ENCODE measurements around the gene HELZ. TPM values are rescaled to one million over a fixed set of nuclear protein-coding genes. Genes with fewer than 3 reads are reported as not detected.
"Not testable (repeated sequence)": the region's sequence is repeated elsewhere in the genome, so short reads cannot be mapped to it uniquely, and the experiment has no call there.

The HELZ gene
- total RNA-seq, 1 experiment from 2014 or later: 31.3 TPM

DNA sequence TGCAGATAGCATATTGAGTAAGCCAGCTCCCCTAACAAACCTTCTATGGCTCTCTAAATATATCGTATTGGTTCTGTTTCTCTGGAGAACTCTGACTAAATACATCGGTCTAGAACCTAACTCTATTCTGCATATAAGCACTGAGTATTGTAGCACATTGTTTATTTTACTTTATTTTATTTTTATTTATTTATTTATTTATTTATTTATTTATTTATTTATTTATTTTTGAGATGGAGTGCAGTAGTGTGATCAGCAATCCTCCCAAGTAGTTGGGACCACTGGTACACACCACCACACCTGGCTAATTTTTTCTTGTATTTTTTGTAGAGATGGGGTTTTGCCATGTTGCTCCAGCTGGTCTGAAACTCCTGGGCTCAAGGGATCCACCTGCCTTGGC, 28.9 kb upstream of the HELZ start:
- Histone ChIP-seq H3K4me3 (ENCODE audit: low read length) (no peak overlapping the region), H3K36me3 (ENCODE audit: low read depth, low read length) (no peaks in the 10 kb centered on the region), H3K27me3 (ENCODE audit: low read length) (no peaks in the 10 kb centered on the region), H3F3A (ENCODE audit: low read length, unreplicated experiment) (no peaks in the 10 kb centered on the region), H3K9ac (ENCODE audit: low read length) (no peak overlapping the region), H3K4me1 (ENCODE audit: insufficient read depth, low read length) (no peaks in the 10 kb centered on the region), H3K4me2 (ENCODE audit: low read length) (no peak overlapping the region), H3K9me3 (ENCODE audit: low read length) (no peaks in the 10 kb centered on the region), H2AFZ (ENCODE audit: low read length) (no peak overlapping the region), H3K79me2 (ENCODE audit: low read length) (no peaks in the 10 kb centered on the region), H3K9me2 (replicated peaks; ENCODE audit: low read length) (no peaks in the 10 kb centered on the region), H3K27ac (ENCODE audit: low read length) (no peak overlapping the region), H4K20me1 (ENCODE audit: low read length) (no peaks in the 10 kb centered on the region)
- TF ChIP-seq EZH2 (IDR thresholded peaks at IDR 0.05; ENCODE audit: low read length, unreplicated experiment): no peak
- TF ChIP-seq EZH2phosphoT487 (IDR thresholded peaks at IDR 0.05; ENCODE audit: borderline replicate concordance, low read length): no peak
- TF ChIP-seq, protein P1, sequence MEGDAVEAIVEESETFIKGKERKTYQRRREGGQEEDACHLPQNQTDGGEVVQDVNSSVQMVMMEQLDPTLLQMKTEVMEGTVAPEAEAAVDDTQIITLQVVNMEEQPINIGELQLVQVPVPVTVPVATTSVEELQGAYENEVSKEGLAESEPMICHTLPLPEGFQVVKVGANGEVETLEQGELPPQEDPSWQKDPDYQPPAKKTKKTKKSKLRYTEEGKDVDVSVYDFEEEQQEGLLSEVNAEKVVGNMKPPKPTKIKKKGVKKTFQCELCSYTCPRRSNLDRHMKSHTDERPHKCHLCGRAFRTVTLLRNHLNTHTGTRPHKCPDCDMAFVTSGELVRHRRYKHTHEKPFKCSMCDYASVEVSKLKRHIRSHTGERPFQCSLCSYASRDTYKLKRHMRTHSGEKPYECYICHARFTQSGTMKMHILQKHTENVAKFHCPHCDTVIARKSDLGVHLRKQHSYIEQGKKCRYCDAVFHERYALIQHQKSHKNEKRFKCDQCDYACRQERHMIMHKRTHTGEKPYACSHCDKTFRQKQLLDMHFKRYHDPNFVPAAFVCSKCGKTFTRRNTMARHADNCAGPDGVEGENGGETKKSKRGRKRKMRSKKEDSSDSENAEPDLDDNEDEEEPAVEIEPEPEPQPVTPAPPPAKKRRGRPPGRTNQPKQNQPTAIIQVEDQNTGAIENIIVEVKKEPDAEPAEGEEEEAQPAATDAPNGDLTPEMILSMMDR (conservative IDR thresholded peaks at IDR 0.05; ENCODE audit: low read depth, low read length): no peak
- intact Hi-C loops (cut with micrococcal nuclease): no loop called here
- DNase-seq: no peak
- CTCF ChIA-PET: no interaction called here
- ATAC-seq: no peak
- POLR2A ChIA-PET (ENCODE audit: unreplicated experiment): no interaction called here
- no TSS peak for BruUV-seq (replicated peaks)

DNA sequence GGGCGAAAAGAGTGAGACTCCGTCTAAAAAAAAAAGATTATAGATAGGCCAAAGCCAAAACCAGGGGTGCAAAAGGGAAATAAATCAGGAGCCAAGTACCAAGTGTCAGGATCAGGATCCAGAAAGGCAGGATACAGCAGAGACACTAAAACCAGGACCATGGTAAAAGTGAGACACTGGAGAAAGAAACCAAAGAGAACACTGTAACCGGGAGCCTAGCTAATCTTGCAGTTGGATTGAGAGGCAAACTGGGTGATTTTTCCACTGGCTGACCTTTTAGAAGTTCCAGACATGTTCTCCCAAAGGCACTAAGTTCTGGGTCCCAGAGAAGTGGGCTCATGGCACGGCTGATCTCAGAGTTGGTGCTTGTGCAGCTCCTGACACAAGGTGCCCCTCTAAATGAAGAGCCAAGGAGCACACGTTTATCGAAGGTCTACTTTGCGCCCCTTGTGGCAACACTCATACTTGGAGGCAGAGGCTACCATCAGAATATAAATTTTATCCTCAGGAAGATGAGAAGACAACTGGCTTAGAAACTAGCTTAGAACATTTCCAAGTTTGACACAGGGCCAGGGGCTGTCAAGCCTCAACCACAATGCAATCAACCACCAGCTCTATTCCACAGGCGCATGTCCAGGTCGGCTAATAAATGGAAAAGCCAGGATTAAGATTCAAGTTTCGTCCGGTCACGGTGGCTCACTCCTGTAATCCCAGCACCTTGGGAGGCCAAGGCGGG, 27.5 kb upstream of the HELZ start:
- intact Hi-C loops (cut with micrococcal nuclease): no loop called here
- Histone ChIP-seq H3K36me3 (ENCODE audit: low read depth, low read length) (no peaks in the 10 kb centered on the region), H3K4me3 (ENCODE audit: low read length) (no peak overlapping the region), H3K4me2 (ENCODE audit: low read length) (no peak overlapping the region), H3K4me1 (ENCODE audit: insufficient read depth, low read length) (no peaks in the 10 kb centered on the region), H3K27me3 (ENCODE audit: low read length) (no peaks in the 10 kb centered on the region), H3K9ac (ENCODE audit: low read length) (no peak overlapping the region), H3K9me3 (ENCODE audit: low read length) (no peaks in the 10 kb centered on the region), H3K27ac (ENCODE audit: low read length) (no peak overlapping the region), H2AFZ (ENCODE audit: low read length) (no peak overlapping the region), H3K79me2 (ENCODE audit: low read length) (no peaks in the 10 kb centered on the region), H3F3A (ENCODE audit: low read length, unreplicated experiment) (no peaks in the 10 kb centered on the region), H3K9me2 (replicated peaks; ENCODE audit: low read length) (no peaks in the 10 kb centered on the region), H4K20me1 (ENCODE audit: low read length) (no peaks in the 10 kb centered on the region)
- DNase-seq (no peak), ATAC-seq (no peak)
- ChIA-PET POLR2A (ENCODE audit: unreplicated experiment) (no interaction called here), CTCF (no interaction called here)
- TF ChIP-seq EZH2phosphoT487 (IDR thresholded peaks at IDR 0.05; ENCODE audit: borderline replicate concordance, low read length): no peak
- TF ChIP-seq EZH2 (IDR thresholded peaks at IDR 0.05; ENCODE audit: low read length, unreplicated experiment): no peak
- TF ChIP-seq, protein P1 (conservative IDR thresholded peaks at IDR 0.05; ENCODE audit: low read depth, low read length): 0 out of 2 replicates have a peak, but pooled peaks have one; percentile 19
- no TSS peak for BruUV-seq (replicated peaks)

DNA sequence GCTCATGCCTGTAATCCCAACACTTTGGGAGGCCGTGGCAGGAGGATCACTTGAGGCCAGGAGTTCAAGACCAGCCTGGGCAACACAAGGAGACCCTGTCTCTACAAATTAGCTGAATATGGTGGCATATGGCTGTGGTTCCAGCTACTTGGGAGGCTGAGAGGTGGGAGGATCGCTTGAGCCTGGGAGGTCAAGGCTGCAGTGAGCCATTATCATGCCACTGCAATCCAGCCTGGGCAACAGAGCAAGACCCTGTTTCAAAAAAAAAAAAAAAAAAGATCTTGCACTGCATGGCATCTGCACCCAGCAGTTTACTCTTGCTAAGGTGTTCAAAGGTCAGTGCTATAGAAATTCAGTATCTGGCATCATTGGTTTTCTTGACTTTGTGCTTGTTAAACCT, 26.2 kb upstream of the HELZ start:
- H3K4me3 ChIP-seq (ENCODE audit: low read length); H2AFZ ChIP-seq (ENCODE audit: low read length); H3K9me3 ChIP-seq (ENCODE audit: low read length); H3K79me2 ChIP-seq (ENCODE audit: low read length); H4K20me1 ChIP-seq (ENCODE audit: low read length); H3K27me3 ChIP-seq (ENCODE audit: low read length); H3K9ac ChIP-seq (ENCODE audit: low read length); DNase-seq; H3K4me2 ChIP-seq (ENCODE audit: low read length); ATAC-seq; H3K27ac ChIP-seq (ENCODE audit: low read length); H3K4me1 ChIP-seq (ENCODE audit: insufficient read depth, low read length); H3K36me3 ChIP-seq (ENCODE audit: low read depth, low read length); BruUV-seq (replicated peaks); intact Hi-C loops (cut with micrococcal nuclease); POLR2A ChIA-PET (ENCODE audit: unreplicated experiment); H3F3A ChIP-seq (ENCODE audit: low read length, unreplicated experiment); H3K9me2 ChIP-seq (replicated peaks; ENCODE audit: low read length): not testable (repeated sequence)
- CTCF ChIA-PET: interaction anchor here (0.6 kb wide), 1 partner anchor 175 kb away, joined by 3 read pairs; no protein-coding TSS in a partner anchor

Data from PC-3 (cell line).